ENCODE results near the gene B4GALNT4. TPM values are rescaled to one million over a fixed set of nuclear protein-coding genes. Genes with fewer than 3 reads are reported as not detected.

Gene B4GALNT4
- total and polyA plus RNA-seq, 2 of the 4 experiments (the other 2 are of a cell fraction): 5.2 to 38.6 TPM

- Histone ChIP-seq H3K9me3 (ENCODE audit: control insufficient read depth, insufficient read depth, low read length) (no peaks in the 10 kb centered on the region), H4K5ac (ENCODE audit: low read depth, low read length) (no peak overlapping the region), H3K36me3 (ENCODE audit: control insufficient read depth, insufficient read depth, low read length) (no peaks in the 10 kb centered on the region), H3K27ac (ENCODE audit: insufficient read depth, low read length) (no peak overlapping the region), H3K56ac (ENCODE audit: extremely low read depth, insufficient read depth, low read length) (no peak overlapping the region), H4K91ac (ENCODE audit: insufficient read depth, low read depth, low read length) (no peak overlapping the region), H3K14ac (replicated peaks; ENCODE audit: low read depth, low read length) (no peak overlapping the region), H3K79me1 (ENCODE audit: low read depth in 1 of 2, low read length in 2 of 2) (no peaks in the 10 kb centered on the region), H2AFZ (replicated peaks; ENCODE audit: low read length, poor library complexity) (no peak overlapping the region), H2BK20ac (ENCODE audit: low read depth, low read length) (no peak overlapping the region), H3K4me1 (ENCODE audit: control insufficient read depth, insufficient read depth, low read length) (peaks cover 6% of the 10 kb centered on the region), H3K27me3 (ENCODE audit: control insufficient read depth, insufficient read depth, low read length) (no peaks in the 10 kb centered on the region; the same call in 1 of the 2 replicates), H2AK5ac (ENCODE audit: low read depth, low read length) (no peak overlapping the region; the same call in 1 of the 2 replicates), H2AK9ac (replicated peaks; ENCODE audit: low read depth, low read length, poor library complexity) (no peak overlapping the region), H3K9ac (ENCODE audit: low read depth, low read length) (no peak overlapping the region), H4K8ac (ENCODE audit: low read depth in 2 of 2, low read length in 2 of 2) (no peak overlapping the region), H4K20me1 (ENCODE audit: insufficient read depth, low read length) (no peaks in the 10 kb centered on the region), H2BK120ac (ENCODE audit: low read depth, low read length) (no peak overlapping the region), H3K4me3 (ENCODE audit: insufficient read depth, low read depth, low read length) (no peak overlapping the region), H3K4ac (ENCODE audit: low read depth, low read length) (no peak overlapping the region), H3K18ac (ENCODE audit: low read depth, low read length) (no peak overlapping the region), H2BK5ac (ENCODE audit: low read depth, low read length, poor library complexity, severe bottlenecking) (no peak overlapping the region), H3K9me1 (ENCODE audit: insufficient read depth, low read length) (0 out of 2 replicates have a peak, but pooled peaks cover 4% of the 10 kb centered on the region), H3K4me2 (ENCODE audit: low read depth, low read length) (no peak overlapping the region), H2BK15ac (ENCODE audit: low read depth, low read length) (no peak overlapping the region), H3K23ac (ENCODE audit: low read depth, low read length) (no peak overlapping the region)
- DNase-seq (no peak), ATAC-seq (ENCODE audit: low read depth) (no peak)
- CTCF ChIA-PET: no interaction called here
- dilution Hi-C loops (cut with HindIII; ENCODE audit: low sequenced_read_pairs, unreplicated experiment) (no loop called here), in situ Hi-C loops (cut with MboI; ENCODE audit: low sequenced_read_pairs) (no loop called here), intact Hi-C loops (cut with micrococcal nuclease) (no loop called here)
- POLR2A ChIA-PET (ENCODE audit: unreplicated experiment): no interaction called here
- no TSS peak for BruUV-seq (replicated peaks)
- no peak for TF ChIP-seq RFX5 (IDR thresholded peaks at IDR 0.05; ENCODE audit: low read depth, low read length)
- no peak for TF ChIP-seq RAD21 (IDR thresholded peaks at IDR 0.05; ENCODE audit: low read length)
- no peak for TF ChIP-seq USF2 (IDR thresholded peaks at IDR 0.05; ENCODE audit: low read depth, low read length)
- no peak for TF ChIP-seq ELK1 (IDR thresholded peaks at IDR 0.05; ENCODE audit: borderline replicate concordance, low read depth, low read length)
- no peak for TF ChIP-seq MAFK (IDR thresholded peaks at IDR 0.05; ENCODE audit: low read depth, low read length)
- no peak for TF ChIP-seq FOS (IDR thresholded peaks at IDR 0.05; ENCODE audit: low read depth, low read length)
- 63% methylated on average over 12 of the region's 18 CpGs; no CpG with 5 or more reads in 1 of the 2 experiments for WGBS, 2 experiments (ENCODE audit: extremely low coverage in 2 of 2, insufficient read length in 1 of 2)
Observed at GRCh38 chr11:409600-410483, 40.5 kb downstream of the B4GALNT4 start.
